Inflammatory macrophage (primary cell): ENCODE results near the gene GSTK1.
"Not testable (repeated sequence)": the region's sequence is repeated elsewhere in the genome, so short reads cannot be mapped to it uniquely, and the experiment has no call there.

Experiments
- DNase-seq, 2 donors: peaks; one replicate each; pipeline ENCODE4 v3.0.0-alpha.2; 2020 to 2022

The GSTK1 gene

GRCh38 chr7:143279186-143280098 lies 16.2 kb downstream of the GSTK1 start:
- no peak for DNase-seq

DNA sequence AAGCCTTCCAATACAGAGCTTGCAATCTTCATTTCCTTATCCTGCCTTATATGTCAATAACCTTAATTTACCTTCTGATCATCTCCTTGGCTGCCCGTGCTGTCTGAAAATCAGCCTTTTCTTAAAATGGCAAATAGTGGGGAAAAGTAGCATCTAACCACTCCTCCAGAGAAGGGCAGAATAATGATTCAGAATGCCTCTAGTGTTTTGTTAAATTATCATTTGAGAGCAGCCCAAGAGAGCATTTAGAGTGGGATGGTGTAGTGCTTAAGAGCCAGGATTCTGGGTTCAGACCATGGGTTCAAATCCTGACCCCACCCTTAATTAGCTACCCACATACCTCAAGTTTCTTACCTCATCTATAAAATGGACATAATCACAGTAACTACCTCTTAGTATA lies 16.9 kb downstream of the GSTK1 start:
- no peak for DNase-seq

- DNase-seq, result peak; percentile 26 to 40
Observed at GRCh38 chr7:143280566-143280965, 17.3 kb downstream of the GSTK1 start.

DNA sequence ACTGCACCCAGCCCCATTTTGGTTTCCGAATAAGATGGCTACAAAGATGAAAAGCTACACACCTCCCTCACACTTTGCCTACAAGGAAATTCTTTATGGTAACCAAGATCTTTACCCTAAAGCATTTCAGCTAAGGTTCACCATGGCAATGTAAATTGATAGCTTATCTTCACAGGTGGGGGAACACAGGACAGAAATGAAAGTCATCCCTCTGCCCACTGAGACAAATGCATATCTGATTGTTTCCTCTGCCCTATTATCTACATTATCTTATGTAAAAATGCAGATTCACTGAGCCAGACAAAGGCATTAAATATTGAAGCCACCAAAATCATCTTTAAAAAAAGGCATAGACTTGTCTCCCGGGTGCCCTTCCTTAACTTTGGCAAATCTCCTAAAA lies 18.3 kb downstream of the GSTK1 start:
- no peak for DNase-seq

- no peak for DNase-seq
Observed at GRCh38 chr7:143282124-143282523, 18.9 kb downstream of the GSTK1 start.

DNA sequence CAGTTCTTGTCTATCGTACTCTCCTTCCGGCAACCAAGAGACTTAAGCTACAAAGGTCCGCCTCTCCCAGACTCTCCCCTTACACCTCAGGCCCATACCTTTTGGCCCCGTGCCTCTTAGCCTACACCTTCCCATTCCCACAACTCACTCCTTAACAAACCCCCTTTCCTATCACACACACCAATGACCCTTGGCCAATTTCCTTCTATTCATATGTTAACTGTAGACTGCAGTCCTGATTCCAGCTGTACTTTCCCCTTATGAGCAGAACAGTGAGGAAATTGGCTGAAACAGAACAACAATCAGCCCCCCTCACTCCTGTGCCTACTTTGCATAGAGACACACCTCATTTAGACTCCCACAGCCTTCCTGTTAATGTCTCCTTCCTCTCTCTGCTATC lies 20.1 kb downstream of the GSTK1 start:
- no peak for DNase-seq

DNA sequence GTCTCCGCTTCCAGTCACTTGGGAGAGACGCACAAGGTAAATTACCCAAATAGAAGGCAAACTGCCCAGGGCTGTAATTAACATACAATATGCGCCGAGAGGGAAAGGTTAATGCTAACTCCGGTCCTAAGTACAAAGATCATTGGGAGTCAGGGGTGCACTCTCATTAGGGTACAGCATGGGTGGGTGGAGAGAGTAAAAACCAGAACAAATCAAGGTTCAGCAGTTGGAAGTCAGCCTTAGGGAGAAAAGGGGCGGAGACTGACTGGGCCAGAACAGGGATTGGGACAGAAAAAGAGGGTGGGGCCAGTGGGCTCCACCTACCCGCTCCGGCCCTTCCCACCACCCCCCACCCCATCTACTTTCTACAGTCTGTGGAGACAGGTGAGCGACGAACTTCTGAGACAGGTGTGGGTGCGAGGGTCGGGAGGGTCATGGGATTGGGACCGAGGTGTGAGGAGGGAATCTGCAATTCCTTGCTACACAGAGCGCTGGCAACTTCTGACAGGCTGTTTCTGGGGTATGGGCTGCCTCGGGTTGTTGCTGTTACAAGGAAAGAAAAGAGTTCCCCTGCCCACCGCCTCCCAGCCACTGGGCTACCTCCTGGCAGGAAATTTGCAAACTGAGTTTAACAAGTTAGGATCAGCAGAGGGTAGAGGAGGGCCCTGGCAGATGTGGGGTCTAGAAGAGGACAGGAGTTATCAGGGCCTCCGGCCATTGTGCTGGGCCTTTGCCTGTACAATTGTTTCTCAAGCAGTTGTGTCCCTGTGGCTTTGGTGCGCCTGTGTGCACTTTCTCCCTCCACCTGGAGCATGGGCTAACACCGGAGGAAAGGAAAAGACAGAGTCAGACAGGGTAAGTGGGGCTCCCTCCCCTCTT lies 21.6 kb downstream of the GSTK1 start, which contains the start of gene TMEM139:
TSS of gene TMEM139 (plus strand) at position 368 of the 879 bp plus-strand sequence. CDS start 1,000 bp downstream, outside the sequence.
- DNase-seq, result no peak

DNA sequence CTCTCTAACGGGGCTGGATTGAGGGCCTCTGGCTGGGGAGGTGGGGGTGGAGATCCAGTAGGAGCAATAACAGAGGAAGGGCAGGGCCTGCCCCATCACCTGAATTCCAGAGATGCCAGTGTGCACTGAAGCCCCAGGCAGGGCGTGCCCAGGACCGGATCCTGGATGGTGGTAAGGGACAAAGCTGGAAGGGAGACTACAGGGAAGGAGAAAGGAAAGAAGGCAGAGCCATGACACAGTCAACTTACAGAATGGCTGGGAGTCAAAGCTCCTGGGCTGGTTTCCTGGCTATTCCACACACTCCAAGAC lies 22.2 kb downstream of the GSTK1 start:
- no peak for DNase-seq

DNA sequence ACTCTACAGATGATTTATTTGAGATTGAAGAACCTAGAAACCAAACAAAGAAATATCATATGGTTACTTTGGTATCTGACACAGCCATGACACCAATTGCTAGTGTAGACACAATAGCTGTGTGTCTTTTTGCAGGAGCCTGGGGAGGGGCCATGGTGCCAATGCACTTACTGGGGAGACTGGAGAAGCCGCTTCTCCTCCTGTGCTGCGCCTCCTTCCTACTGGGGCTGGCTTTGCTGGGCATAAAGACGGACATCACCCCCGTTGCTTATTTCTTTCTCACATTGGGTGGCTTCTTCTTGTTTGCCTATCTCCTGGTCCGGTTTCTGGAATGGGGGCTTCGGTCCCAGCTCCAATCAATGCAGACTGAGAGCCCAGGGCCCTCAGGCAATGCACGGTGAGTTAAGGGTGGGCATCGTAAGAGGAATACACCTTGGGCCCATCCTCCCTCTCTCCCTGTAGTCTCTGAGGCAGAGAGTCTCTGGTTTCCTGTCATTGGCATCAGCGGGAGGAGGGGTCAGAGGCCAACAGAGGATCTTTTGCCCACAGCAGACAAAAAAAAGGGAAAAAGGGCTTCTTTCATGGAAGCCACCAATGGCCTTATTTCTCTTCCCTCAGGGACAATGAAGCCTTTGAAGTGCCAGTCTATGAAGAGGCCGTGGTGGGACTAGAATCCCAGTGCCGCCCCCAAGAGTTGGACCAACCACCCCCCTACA lies 22.7 kb downstream of the GSTK1 start:
- DNase-seq, result no peak

DNA sequence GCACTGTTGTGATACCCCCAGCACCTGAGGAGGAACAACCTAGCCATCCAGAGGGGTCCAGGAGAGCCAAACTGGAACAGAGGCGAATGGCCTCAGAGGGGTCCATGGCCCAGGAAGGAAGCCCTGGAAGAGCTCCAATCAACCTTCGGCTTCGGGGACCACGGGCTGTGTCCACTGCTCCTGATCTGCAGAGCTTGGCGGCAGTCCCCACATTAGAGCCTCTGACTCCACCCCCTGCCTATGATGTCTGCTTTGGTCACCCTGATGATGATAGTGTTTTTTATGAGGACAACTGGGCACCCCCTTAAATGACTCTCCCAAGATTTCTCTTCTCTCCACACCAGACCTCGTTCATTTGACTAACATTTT lies 23.3 kb downstream of the GSTK1 start:
- no peak for DNase-seq

DNA sequence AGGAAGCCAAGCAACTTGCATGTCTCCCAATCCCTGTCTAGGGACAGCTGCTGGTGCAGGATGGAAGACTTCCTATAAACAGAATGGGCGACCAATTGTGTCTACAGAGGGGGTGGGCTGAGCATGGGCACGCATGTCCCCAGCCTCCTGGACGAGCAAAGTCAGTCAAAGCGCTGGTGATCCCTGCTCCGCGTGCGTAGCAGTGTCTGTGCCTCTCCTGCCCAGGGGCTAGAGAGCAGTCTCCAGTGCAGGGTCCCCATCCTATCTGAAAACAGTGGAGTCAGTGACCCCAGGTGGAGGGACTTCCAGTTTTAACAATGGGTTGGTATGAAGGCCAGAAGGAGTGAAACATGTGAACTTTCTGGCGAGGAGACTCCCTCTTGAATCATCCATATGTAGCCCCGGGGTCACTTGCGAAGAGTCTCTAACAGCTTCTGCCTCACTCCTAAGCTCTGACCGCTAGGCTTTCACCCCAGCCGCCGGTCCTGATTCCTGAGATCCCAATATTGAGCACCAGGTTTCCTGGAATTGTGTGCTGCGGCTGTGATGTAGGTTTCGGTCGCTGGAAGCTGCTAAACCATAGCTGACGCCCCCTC lies 24.2 kb downstream of the GSTK1 start:
- no peak for DNase-seq

DNA sequence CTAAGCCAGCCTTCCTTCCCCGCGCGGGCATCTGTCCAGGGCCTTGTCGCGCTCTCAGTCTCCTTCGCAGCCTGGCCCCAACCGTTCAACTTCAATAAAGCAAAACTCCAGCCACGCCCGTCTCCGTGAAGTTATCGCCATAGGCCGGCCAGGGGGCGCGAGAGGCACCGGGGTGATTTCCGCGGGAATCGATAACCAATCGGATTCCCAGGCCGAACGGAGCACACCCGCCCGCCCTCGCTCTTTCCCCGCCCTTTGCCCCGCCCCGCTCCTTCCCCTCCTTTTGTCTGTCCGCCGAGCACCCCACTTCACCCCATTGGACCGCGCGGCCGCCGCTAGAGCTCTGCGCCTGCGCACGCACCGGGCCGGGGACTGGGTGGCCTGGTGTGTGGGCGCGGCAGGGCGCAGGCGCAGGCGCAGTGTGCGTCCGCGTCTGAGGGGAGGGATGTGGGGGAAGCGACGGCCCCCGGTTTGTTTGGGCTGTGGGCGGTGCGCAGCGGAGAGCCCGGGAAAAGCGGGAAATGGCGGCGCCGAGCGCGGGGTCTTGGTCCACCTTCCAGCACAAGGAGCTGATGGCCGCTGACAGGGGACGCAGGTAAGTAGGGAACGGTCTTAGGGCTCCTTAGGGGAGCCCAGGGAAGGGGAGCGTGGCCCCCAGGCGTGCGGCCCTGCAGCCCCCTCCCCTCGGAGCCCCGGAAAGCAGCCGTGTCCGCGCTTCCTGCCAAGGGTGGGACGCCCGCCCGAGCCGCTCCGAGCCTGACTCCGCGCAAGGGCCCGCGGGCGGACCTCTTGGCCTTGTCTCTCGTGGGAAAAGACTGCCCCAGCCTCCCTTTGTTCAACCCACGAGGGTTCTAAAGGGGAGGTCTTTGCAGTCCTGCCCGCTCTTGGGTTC lies 24.9 kb downstream of the GSTK1 start, which contains the start of gene CASP2:
TSS of gene CASP2 (plus strand) at position 417 of the 892 bp plus-strand sequence. CDS start at position 522, 105 bp downstream.
- peak; percentile 97 for DNase-seq

GRCh38 chr7:143288836-143289235 lies 25.6 kb downstream of the GSTK1 start:
- no peak for DNase-seq

GRCh38 chr7:143289421-143289820 lies 26.2 kb downstream of the GSTK1 start:
- peak; percentile 21 to 39 for DNase-seq

GRCh38 chr7:143289888-143290287 lies 26.6 kb downstream of the GSTK1 start:
- not testable (repeated sequence) for DNase-seq

GRCh38 chr7:143290293-143290692 lies 27.1 kb downstream of the GSTK1 start:
- no peak for DNase-seq

DNA sequence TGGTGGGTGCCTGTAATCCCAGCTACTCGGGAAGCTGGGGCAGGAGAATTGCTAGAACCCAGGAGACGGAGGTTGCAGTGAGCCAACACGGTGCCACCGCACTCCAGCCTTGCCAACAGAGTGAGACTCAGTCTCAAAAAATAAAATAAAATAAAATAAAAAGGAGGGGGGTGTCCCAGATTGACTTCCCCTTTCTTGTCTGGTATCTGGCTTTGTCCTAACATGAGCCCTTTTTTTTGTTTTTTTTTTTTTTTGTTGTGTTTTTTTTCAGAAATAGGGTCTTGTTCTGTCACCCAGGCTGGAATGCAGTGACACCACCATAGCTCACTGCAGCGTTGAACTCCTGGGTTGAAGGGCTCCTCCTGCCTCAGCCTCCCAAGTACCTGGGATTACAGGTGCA lies 29.6 kb downstream of the GSTK1 start:
- no peak for DNase-seq

DNA sequence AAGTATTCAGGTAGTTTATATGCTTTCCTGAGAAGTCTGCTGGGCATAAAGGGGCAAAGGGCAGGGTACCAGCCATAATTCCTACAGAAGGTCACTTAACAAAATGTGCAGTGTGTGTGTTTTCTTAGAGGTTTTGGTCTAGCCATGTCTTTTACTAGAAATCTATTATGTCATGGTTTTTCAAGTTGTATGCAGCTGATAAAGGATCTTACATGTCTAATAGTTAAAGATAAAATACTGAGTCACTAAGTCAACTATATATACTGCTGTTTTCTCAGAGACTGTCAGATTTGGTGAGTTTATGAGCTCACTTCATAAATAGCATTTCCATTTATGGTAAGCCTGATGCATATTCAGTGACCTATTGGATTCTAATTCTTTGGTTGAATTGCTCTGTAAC lies 32.6 kb downstream of the GSTK1 start:
- DNase-seq, result no peak

GRCh38 chr7:143296686-143297085 lies 33.4 kb downstream of the GSTK1 start:
- no peak for DNase-seq

- DNase-seq, result no peak
Observed at GRCh38 chr7:143299346-143299745, 36.1 kb downstream of the GSTK1 start.

- peak in 1 of 2 donors; percentile 17 for DNase-seq
Observed at GRCh38 chr7:143299840-143300239, 36.6 kb downstream of the GSTK1 start.
